OCI-LY3 (cell line): ENCODE results near the gene CACNA1C.

ENCODE experiments used
- H2AFZ ChIP-seq: fragments of 200-600, 300-600 bp; shearing (Covaris generic); 2 replicates; pipeline ENCODE4 v1.6.0; 2014; ENCODE audit warnings: antibody characterized with exemption, low read depth, low read length
- H3K27ac ChIP-seq: fragments of 200-600, 300-600 bp; sonication (generic); 2 replicates; pipeline ENCODE4 v1.5.1; 2014; ENCODE audit warnings: mild to moderate bottlenecking, low read length, moderate library complexity, mixed read lengths
- H3K27me3 ChIP-seq: fragments of 200-600, 300-600 bp; sonication (generic); 2 replicates; pipeline ENCODE4 v1.6.1; 2014; ENCODE audit warnings: low read depth, low read length, mixed read lengths
- H3K36me3 ChIP-seq: fragments of 200-600, 300-600 bp; sonication (generic); replicated peaks from 2 replicates; pipeline ENCODE3; 2014; ENCODE audit warnings: low read depth, low read length, mixed read lengths
- H3K4me1 ChIP-seq: fragments of 300-600, 200-600 bp; sonication (generic); 2 replicates; pipeline ENCODE4 v1.6.1; 2014; ENCODE audit warnings: low read length, mixed read lengths
- H3K4me2 ChIP-seq: fragments of 200-600, 300-600 bp; sonication (generic); 2 replicates; pipeline ENCODE4 v1.6.1; 2014; ENCODE audit warnings: low read length, mixed read lengths
- H3K4me3 ChIP-seq: fragments of 300-600, 200-600 bp; sonication (generic); 2 replicates; pipeline ENCODE4 v1.5.1; 2014; ENCODE audit warnings: antibody characterized with exemption, mild to moderate bottlenecking, low read length, moderate library complexity
- H3K79me2 ChIP-seq: fragments of 300-600, 200-600 bp; shearing (Covaris generic); 2 replicates; pipeline ENCODE4 v1.6.1; 2014; ENCODE audit warnings: mild to moderate bottlenecking, low read length, mixed read lengths
- H3K9ac ChIP-seq: fragments of 300-600, 200-600 bp; shearing (Covaris generic); 2 replicates; pipeline ENCODE4 v1.6.0; 2014; ENCODE audit warnings: mild to moderate bottlenecking, low read length, moderate library complexity
- H3K9me3 ChIP-seq: fragments of 200-600, 300-600 bp; shearing (Covaris generic); 2 replicates; pipeline ENCODE4 v1.6.1; 2014; ENCODE audit warnings: low read length, mixed read lengths; ENCODE audit not compliant: insufficient read depth
- H4K20me1 ChIP-seq: fragments of 200-600, 300-600 bp; sonication (generic); 2 replicates; pipeline ENCODE4 v1.6.1; 2016; ENCODE audit warnings: low read length, mixed read lengths; ENCODE audit not compliant: insufficient read depth
- CTCF ChIP-seq: fragments of 200-600, 300-600 bp; sonication (generic); IDR thresholded peaks from 2 replicates; pipeline ENCODE4 v1.5.1; 2014; ENCODE audit warnings: antibody characterized with exemption, low read length, low read depth
- EZH2phosphoT487 ChIP-seq: fragments of 200-600 bp; shearing (Covaris generic); IDR thresholded peaks from 2 replicates; pipeline ENCODE4 v1.6.1; 2018; ENCODE audit warnings: antibody characterized with exemption, mixed run types, low read depth

Gene CACNA1C

DNA sequence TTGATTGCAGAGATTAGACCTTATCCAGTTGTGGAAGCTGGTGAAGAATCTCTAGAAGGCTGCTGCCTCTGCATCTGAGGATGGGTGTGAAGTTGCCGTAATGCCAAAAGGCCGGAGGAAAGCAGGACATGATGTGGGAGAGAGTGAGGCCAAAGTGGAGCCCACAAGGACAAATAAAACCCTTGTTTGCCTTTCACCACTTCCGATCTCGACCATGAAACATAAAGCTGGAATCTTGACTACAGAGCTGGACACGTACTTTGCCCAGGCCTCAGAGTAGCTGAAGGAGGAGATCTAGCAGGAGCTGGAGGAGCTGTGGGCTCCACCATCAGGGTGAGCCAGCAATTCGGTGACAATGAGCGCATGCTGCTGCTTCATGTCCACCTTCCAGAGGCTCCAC lies 5.0 kb upstream of the CACNA1C start:
- Histone ChIP-seq H3K4me1 (peaks cover 11% of the 10 kb centered on the region), H3K27me3 (peaks cover 40% of the 10 kb centered on the region), H3K36me3 (no peaks in the 10 kb centered on the region), H3K4me2 (no peak overlapping the region), H4K20me1 (no peaks in the 10 kb centered on the region), H3K79me2 (no peaks in the 10 kb centered on the region), H3K27ac (no peak overlapping the region), H3K9ac (no peak overlapping the region), H3K9me3 (no peaks in the 10 kb centered on the region), H3K4me3 (no peak overlapping the region), H2AFZ (no peak overlapping the region)
- no peak for TF ChIP-seq CTCF
- no peak for TF ChIP-seq EZH2phosphoT487

GRCh38 chr12:2049604-2050540 lies 2.9 kb upstream of the CACNA1C start:
- TF ChIP-seq CTCF (no peak), EZH2phosphoT487 (no peak)
- H2AFZ ChIP-seq, result no peak overlapping the region
- H3K4me2 ChIP-seq, result peak overlapping the region; percentile 53
- peaks cover 31% of the 10 kb centered on the region for H3K27me3 ChIP-seq
- peaks cover 11% of the 10 kb centered on the region for H3K4me1 ChIP-seq
- H3K9ac ChIP-seq, result no peak overlapping the region
- no peaks in the 10 kb centered on the region for H4K20me1 ChIP-seq
- H3K79me2 ChIP-seq, result no peaks in the 10 kb centered on the region
- no peaks in the 10 kb centered on the region for H3K9me3 ChIP-seq
- no peak overlapping the region for H3K27ac ChIP-seq
- H3K4me3 ChIP-seq, result no peak overlapping the region
- no peaks in the 10 kb centered on the region for H3K36me3 ChIP-seq

DNA sequence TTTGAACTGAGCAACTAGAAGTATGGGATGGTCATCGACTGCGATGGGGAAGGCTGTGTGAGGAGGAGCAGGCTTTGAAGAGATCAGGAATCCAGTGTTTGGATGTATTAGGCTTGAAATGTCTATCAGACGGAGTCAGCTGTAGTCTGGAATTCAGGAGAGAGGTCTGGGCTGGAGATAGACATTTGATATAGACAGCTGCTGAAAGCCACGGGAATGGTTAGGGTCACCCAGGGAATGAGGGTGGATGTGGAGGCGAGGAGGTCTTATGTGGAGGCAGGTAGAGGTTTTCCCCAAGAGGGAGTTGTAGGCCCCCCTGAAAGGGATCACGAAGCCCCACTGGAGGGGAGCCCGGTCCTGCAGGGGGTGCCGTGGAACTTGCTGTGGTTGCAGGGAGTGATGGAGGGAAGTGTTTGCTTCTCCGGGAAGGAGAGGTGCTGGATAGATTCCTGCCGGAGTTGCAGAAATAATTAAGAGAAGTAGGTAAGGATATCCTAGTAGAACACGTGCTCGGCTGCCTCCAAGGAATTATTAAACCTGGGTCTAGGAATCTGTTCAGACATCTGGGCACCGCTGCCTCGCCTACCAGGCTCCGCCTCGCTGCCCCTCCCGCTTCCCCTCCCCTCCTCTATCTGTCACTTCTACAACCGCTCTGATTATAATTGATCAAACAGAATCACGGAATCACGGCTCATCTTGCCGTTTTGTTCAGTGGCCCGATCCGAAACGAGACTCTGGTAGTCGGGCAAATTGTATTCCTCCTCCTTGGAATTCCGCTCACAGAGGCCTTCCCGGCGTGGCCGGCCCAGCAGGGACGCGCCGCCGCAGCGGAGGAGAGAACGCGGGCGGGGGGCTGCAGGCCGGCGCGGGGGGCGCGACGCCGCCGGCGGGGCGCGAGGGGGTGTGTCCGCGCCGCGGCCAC lies 826 bp upstream of the CACNA1C start:
- no peak overlapping the region for H3K4me3 ChIP-seq
- no peaks in the 10 kb centered on the region for H4K20me1 ChIP-seq
- H3K4me2 ChIP-seq, result no peak overlapping the region
- H3K4me1 ChIP-seq, result peaks cover 11% of the 10 kb centered on the region
- no peak overlapping the region for H2AFZ ChIP-seq
- TF ChIP-seq CTCF (no peak), EZH2phosphoT487 (no peak)
- no peaks in the 10 kb centered on the region for H3K79me2 ChIP-seq
- peaks cover 35% of the 10 kb centered on the region for H3K27me3 ChIP-seq
- H3K9ac ChIP-seq, result no peak overlapping the region
- H3K9me3 ChIP-seq, result no peaks in the 10 kb centered on the region
- no peak overlapping the region for H3K27ac ChIP-seq
- no peaks in the 10 kb centered on the region for H3K36me3 ChIP-seq

GRCh38 chr12:2053691-2054090 lies 904 bp downstream of the CACNA1C start:
- peaks cover 34% of the 10 kb centered on the region for H3K27me3 ChIP-seq
- H3K36me3 ChIP-seq, result no peaks in the 10 kb centered on the region

More at GRCh38 chr12:2053691-2054090, 904 bp downstream of the CACNA1C start:
- no peak overlapping the region for H3K27ac ChIP-seq
- no peaks in the 10 kb centered on the region for H3K9me3 ChIP-seq
- no peak overlapping the region for H3K4me3 ChIP-seq
- no peak overlapping the region for H2AFZ ChIP-seq
- H3K4me2 ChIP-seq, result no peak overlapping the region
- H3K9ac ChIP-seq, result no peak overlapping the region
- no peaks in the 10 kb centered on the region for H4K20me1 ChIP-seq
- peaks cover 11% of the 10 kb centered on the region for H3K4me1 ChIP-seq
- H3K79me2 ChIP-seq, result no peaks in the 10 kb centered on the region
- TF ChIP-seq EZH2phosphoT487 (no peak), CTCF (no peak)
